GM12875 (cell line): ENCODE measurements around the gene ZNF341.

Source experiments
- H3K4me3 ChIP-seq: one replicate; pipeline ENCODE4 v1.5.1; 2011; ENCODE audit warnings: low read depth, low read length, control low read depth
- CTCF ChIP-seq: IDR thresholded peaks from 2 replicates; pipeline ENCODE4 v1.5.1; 2011; ENCODE audit warnings: low read depth, mild to moderate bottlenecking, control low read depth, inconsistent platforms, low read length, moderate library complexity, borderline replicate concordance; ENCODE audit not compliant: insufficient read depth

The ZNF341 gene

GRCh38 chr20:33824852-33825251, 93.1 kb downstream of the ZNF341 start:
- no peak overlapping the region for H3K4me3 ChIP-seq
- TF ChIP-seq CTCF = no peak

- H3K4me3 ChIP-seq = no peak overlapping the region
Measured at GRCh38 chr20:33825340-33826269, 93.8 kb downstream of the ZNF341 start.

GRCh38 chr20:33826270-33826897, 94.6 kb downstream of the ZNF341 start:
- no peak overlapping the region for H3K4me3 ChIP-seq
- no peak for TF ChIP-seq CTCF

More at GRCh38 chr20:33825340-33826269, 93.8 kb downstream of the ZNF341 start:
- TF ChIP-seq CTCF = no peak

DNA sequence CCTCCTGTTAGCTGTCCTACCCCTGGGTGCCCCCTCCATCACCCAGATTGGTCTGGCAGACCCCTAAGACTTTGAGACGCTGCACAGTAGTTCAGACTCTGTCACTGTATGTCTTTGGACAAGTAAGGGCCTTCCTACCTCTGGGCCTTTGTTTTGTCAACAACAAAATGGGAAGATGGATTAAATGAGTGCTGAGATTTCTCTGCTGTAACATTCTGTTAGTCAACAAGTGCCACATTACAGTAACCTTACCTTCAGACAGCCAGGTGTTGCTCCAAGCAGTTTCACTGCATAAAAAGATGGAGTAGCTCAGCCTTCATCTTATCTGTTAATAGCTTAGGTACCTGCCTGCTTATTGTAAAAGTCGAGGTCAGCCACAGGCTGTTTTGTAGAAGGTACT, 95.3 kb downstream of the ZNF341 start:
- H3K4me3 ChIP-seq = no peak overlapping the region
- no peak for TF ChIP-seq CTCF

DNA sequence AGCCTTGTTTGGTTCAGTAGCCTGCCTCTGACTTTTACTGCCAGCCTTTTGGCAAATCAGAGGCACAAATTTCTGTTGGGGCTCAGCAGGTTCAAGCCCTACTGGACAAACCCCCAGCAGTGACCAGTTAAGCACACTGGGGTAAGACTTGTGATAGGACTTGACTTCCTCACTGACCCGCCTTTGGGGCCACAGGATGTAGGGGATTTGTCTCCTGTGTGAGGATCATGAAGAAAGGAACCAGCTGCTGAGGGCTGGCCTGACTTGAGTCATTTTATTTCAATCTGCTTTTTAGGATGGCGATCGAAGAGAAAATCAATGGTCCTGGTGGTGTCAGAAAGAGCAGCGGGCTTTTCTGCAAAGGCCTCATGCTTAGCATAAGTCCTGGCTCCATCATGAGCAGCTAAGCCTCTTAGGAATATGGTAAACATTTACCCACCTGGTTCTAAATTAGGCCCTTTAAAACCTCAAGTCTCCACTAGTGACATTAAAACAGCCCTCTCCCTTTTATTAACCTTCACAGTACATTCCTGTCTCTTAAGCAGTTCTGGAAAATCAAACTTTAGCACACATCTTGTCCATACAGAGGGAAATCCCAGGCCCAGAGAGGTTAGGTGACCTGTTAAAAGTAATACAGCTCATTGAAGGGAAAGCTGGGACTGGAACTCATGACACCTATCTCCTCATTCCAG, 96.0 kb downstream of the ZNF341 start:
- no peak for TF ChIP-seq CTCF
- H3K4me3 ChIP-seq = no peak overlapping the region

GRCh38 chr20:33828326-33828844, 96.6 kb downstream of the ZNF341 start:
- TF ChIP-seq CTCF = no peak
- no peak overlapping the region for H3K4me3 ChIP-seq
